OCI-LY1 (cell line): ENCODE measurements around the gene VPS26B.
"Not testable (repeated sequence)": the region's sequence is repeated elsewhere in the genome, so short reads cannot be mapped to it uniquely, and the experiment has no call there.

Source experiments
- CTCF ChIP-seq: fragments of 200-600 bp; sonication (generic), shearing (Covaris generic); IDR thresholded peaks from 2 replicates; pipeline ENCODE4 v1.5.1; 2017; ENCODE audit warnings: mild to moderate bottlenecking, antibody characterized with exemption, low read length, moderate library complexity, mixed read lengths
- EZH2 ChIP-seq: fragments of 200-600 bp; sonication (generic), shearing (Covaris generic); IDR thresholded peaks from 2 replicates; pipeline ENCODE4 v1.8.0; 2017; ENCODE audit warnings: borderline replicate concordance, mixed run types, mild to moderate bottlenecking, antibody characterized with exemption, low read length, moderate library complexity, mixed read lengths

GRCh38 chr11:134188092-134188491 is 36.4 kb upstream of the VPS26B start:
- TF ChIP-seq CTCF, EZH2: not testable (repeated sequence)
